Measurements from ENCODE around the gene GNB3. TPM values are rescaled to one million over a fixed set of nuclear protein-coding genes. Genes with fewer than 3 reads are reported as not detected.

The GNB3 gene
- total RNA-seq, 1 experiment from 2014 or later = 14.0 TPM

DNA sequence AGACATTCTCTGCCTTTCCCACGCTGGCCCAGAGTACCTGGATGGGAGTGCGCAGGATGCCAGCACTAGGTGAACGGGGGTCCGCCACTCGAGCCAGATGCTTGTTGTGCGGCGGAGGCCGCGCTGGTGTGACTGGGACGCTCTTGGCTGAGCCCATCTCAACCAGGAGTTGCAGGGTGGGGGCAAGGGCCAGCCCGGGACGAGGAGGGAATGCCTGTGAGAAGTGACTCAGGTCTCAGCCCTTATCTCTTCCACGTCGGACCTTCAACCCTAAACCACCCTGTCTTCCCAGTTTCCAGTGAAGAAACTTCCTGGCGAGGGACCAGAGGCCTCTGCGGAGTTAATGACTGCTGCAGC, 10.0 kb downstream of the GNB3 start (continued):
- TF ChIP-seq, protein P1, sequence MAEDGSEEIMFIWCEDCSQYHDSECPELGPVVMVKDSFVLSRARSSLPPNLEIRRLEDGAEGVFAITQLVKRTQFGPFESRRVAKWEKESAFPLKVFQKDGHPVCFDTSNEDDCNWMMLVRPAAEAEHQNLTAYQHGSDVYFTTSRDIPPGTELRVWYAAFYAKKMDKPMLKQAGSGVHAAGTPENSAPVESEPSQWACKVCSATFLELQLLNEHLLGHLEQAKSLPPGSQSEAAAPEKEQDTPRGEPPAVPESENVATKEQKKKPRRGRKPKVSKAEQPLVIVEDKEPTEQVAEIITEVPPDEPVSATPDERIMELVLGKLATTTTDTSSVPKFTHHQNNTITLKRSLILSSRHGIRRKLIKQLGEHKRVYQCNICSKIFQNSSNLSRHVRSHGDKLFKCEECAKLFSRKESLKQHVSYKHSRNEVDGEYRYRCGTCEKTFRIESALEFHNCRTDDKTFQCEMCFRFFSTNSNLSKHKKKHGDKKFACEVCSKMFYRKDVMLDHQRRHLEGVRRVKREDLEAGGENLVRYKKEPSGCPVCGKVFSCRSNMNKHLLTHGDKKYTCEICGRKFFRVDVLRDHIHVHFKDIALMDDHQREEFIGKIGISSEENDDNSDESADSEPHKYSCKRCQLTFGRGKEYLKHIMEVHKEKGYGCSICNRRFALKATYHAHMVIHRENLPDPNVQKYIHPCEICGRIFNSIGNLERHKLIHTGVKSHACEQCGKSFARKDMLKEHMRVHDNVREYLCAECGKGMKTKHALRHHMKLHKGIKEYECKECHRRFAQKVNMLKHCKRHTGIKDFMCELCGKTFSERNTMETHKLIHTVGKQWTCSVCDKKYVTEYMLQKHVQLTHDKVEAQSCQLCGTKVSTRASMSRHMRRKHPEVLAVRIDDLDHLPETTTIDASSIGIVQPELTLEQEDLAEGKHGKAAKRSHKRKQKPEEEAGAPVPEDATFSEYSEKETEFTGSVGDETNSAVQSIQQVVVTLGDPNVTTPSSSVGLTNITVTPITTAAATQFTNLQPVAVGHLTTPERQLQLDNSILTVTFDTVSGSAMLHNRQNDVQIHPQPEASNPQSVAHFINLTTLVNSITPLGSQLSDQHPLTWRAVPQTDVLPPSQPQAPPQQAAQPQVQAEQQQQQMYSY (CRISPR knock-in tag; IDR thresholded peaks at IDR 0.05) = no peak

DNA sequence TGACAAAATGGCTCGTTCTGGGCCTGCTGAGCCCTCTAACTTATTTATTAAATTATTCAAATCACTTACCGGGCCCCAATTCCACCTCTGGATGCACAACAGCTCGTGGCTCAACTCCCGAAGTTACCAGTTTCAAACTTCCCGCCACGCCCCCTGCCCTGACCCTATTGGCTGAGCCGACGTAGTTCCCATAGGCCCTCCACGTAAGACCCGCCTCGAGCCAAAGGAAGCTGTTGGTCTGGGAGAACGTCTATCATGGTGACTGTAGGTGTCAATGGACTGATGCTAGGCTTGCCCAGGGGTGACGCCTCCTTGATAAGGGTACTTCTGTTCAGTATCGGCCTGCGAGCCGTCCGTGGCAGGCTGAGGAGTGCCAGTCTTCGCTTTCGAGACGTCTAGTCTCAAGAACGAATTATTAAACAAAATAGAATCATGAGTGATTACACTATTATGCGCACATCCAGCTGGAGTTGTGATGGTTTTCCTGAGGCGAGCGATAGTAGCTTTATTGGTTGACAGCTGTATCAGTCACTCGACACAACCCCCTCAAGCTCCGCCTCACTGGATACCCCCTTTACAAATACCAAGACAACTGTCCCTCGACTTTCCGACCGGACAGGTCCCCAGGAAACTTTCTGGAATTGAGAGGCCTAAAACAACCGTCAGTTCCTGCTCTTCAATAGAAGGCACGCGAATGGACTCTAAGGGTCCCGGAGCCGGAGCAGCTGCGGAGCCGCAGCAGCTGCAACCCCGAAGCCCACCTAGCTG, 10.6 kb downstream of the GNB3 start, which contains the start of gene CDCA3:
TSS of gene CDCA3 (minus strand) at position 134 of the 768 bp plus-strand sequence. CDS start 334 bp downstream, outside the sequence.
- ATAC-seq (peak; percentile 70), DNase-seq (ENCODE audit: low spot score) (peak; percentile 97)
- Mint-ChIP-seq H3K9me3 (no peaks in the 10 kb centered on the region), H3K27ac (peak within 1 kb of the TSS; percentile 100), H3K27me3 (ENCODE audit: low read depth) (no peaks in the 10 kb centered on the region), H3K36me3 (peaks cover 35% of the 10 kb centered on the region), H3K4me1 (peaks cover 19% of the 10 kb centered on the region), H3K4me3 (peak within 1 kb of the TSS; percentile 95)
- POLR2A ChIA-PET = interaction anchor here (0.5 to 3.0 kb wide), 19 partner anchors 12 to 1143 kb away, joined by 3 to 33 read pairs (median 6); partner anchors contain the start of genes C12orf57, CD4, COPS7A and MLF2
- CTCF ChIA-PET = interaction anchor here (0.6 to 6.0 kb wide), 27 partner anchors 10 to 314 kb away, joined by 3 to 181 read pairs (median 8); partner anchors contain the start of genes C12orf57, C1RL, COPS7A and GNB3
- TF ChIP-seq NFE2L1 (CRISPR knock-in tag; IDR thresholded peaks at IDR 0.05) (no peak), MYBL2 (CRISPR knock-in tag; IDR thresholded peaks at IDR 0.05) (peak; percentile 97), MXD4 (CRISPR knock-in tag; IDR thresholded peaks at IDR 0.05; ENCODE audit: borderline replicate concordance) (no peak), FOXK1 (CRISPR knock-in tag; IDR thresholded peaks at IDR 0.05) (no peak; the same call in 1 of the 2 replicates), CREM (CRISPR knock-in tag; IDR thresholded peaks at IDR 0.05) (peak; percentile 41; the same call in 1 of the 2 replicates), GABPB1 (CRISPR knock-in tag; IDR thresholded peaks at IDR 0.05) (peak; percentile 69; the same call in 1 of the 2 replicates), JAZF1 (CRISPR knock-in tag; IDR thresholded peaks at IDR 0.05) (no peak), ETV6 (CRISPR knock-in tag; IDR thresholded peaks at IDR 0.05) (0 out of 2 replicates have a peak, but pooled peaks have one; percentile 47), NFYB (CRISPR knock-in tag; conservative IDR thresholded peaks at IDR 0.05; ENCODE audit: low read depth) (peak; percentile 96)
- TF ChIP-seq, protein P2, sequence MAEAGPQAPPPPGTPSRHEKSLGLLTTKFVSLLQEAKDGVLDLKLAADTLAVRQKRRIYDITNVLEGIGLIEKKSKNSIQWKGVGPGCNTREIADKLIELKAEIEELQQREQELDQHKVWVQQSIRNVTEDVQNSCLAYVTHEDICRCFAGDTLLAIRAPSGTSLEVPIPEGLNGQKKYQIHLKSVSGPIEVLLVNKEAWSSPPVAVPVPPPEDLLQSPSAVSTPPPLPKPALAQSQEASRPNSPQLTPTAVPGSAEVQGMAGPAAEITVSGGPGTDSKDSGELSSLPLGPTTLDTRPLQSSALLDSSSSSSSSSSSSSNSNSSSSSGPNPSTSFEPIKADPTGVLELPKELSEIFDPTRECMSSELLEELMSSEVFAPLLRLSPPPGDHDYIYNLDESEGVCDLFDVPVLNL (CRISPR knock-in tag; IDR thresholded peaks at IDR 0.05; ENCODE audit: borderline replicate concordance, low read depth) = peak; percentile 100
- TF ChIP-seq, protein P3, sequence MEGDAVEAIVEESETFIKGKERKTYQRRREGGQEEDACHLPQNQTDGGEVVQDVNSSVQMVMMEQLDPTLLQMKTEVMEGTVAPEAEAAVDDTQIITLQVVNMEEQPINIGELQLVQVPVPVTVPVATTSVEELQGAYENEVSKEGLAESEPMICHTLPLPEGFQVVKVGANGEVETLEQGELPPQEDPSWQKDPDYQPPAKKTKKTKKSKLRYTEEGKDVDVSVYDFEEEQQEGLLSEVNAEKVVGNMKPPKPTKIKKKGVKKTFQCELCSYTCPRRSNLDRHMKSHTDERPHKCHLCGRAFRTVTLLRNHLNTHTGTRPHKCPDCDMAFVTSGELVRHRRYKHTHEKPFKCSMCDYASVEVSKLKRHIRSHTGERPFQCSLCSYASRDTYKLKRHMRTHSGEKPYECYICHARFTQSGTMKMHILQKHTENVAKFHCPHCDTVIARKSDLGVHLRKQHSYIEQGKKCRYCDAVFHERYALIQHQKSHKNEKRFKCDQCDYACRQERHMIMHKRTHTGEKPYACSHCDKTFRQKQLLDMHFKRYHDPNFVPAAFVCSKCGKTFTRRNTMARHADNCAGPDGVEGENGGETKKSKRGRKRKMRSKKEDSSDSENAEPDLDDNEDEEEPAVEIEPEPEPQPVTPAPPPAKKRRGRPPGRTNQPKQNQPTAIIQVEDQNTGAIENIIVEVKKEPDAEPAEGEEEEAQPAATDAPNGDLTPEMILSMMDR (IDR thresholded peaks at IDR 0.05) = no peak
- TF ChIP-seq, protein P4, sequence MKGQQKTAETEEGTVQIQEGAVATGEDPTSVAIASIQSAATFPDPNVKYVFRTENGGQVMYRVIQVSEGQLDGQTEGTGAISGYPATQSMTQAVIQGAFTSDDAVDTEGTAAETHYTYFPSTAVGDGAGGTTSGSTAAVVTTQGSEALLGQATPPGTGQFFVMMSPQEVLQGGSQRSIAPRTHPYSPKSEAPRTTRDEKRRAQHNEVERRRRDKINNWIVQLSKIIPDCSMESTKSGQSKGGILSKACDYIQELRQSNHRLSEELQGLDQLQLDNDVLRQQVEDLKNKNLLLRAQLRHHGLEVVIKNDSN (CRISPR knock-in tag; IDR thresholded peaks at IDR 0.05) = 0 out of 2 replicates have a peak, but pooled peaks have one; percentile 31
- TF ChIP-seq, protein P5, sequence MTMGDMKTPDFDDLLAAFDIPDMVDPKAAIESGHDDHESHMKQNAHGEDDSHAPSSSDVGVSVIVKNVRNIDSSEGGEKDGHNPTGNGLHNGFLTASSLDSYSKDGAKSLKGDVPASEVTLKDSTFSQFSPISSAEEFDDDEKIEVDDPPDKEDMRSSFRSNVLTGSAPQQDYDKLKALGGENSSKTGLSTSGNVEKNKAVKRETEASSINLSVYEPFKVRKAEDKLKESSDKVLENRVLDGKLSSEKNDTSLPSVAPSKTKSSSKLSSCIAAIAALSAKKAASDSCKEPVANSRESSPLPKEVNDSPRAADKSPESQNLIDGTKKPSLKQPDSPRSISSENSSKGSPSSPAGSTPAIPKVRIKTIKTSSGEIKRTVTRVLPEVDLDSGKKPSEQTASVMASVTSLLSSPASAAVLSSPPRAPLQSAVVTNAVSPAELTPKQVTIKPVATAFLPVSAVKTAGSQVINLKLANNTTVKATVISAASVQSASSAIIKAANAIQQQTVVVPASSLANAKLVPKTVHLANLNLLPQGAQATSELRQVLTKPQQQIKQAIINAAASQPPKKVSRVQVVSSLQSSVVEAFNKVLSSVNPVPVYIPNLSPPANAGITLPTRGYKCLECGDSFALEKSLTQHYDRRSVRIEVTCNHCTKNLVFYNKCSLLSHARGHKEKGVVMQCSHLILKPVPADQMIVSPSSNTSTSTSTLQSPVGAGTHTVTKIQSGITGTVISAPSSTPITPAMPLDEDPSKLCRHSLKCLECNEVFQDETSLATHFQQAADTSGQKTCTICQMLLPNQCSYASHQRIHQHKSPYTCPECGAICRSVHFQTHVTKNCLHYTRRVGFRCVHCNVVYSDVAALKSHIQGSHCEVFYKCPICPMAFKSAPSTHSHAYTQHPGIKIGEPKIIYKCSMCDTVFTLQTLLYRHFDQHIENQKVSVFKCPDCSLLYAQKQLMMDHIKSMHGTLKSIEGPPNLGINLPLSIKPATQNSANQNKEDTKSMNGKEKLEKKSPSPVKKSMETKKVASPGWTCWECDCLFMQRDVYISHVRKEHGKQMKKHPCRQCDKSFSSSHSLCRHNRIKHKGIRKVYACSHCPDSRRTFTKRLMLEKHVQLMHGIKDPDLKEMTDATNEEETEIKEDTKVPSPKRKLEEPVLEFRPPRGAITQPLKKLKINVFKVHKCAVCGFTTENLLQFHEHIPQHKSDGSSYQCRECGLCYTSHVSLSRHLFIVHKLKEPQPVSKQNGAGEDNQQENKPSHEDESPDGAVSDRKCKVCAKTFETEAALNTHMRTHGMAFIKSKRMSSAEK (CRISPR knock-in tag; IDR thresholded peaks at IDR 0.05; ENCODE audit: borderline replicate concordance) = 0 out of 2 replicates have a peak, but pooled peaks have one; percentile 7
- TF ChIP-seq, protein P6, sequence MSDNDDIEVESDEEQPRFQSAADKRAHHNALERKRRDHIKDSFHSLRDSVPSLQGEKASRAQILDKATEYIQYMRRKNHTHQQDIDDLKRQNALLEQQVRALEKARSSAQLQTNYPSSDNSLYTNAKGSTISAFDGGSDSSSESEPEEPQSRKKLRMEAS (CRISPR knock-in tag; IDR thresholded peaks at IDR 0.05) = peak; percentile 50; the same call in 1 of the 2 replicates
- TF ChIP-seq, protein P7, sequence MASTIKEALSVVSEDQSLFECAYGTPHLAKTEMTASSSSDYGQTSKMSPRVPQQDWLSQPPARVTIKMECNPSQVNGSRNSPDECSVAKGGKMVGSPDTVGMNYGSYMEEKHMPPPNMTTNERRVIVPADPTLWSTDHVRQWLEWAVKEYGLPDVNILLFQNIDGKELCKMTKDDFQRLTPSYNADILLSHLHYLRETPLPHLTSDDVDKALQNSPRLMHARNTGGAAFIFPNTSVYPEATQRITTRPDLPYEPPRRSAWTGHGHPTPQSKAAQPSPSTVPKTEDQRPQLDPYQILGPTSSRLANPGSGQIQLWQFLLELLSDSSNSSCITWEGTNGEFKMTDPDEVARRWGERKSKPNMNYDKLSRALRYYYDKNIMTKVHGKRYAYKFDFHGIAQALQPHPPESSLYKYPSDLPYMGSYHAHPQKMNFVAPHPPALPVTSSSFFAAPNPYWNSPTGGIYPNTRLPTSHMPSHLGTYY (CRISPR knock-in tag; IDR thresholded peaks at IDR 0.05) = 0 out of 2 replicates have a peak, but pooled peaks have one; percentile 14
- TF ChIP-seq, protein P8, sequence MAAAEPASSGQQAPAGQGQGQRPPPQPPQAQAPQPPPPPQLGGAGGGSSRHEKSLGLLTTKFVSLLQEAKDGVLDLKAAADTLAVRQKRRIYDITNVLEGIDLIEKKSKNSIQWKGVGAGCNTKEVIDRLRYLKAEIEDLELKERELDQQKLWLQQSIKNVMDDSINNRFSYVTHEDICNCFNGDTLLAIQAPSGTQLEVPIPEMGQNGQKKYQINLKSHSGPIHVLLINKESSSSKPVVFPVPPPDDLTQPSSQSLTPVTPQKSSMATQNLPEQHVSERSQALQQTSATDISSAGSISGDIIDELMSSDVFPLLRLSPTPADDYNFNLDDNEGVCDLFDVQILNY (CRISPR knock-in tag; IDR thresholded peaks at IDR 0.05) = peak; percentile 98

Data from WTC11 (cell line).